Activated T-helper 9 cell treated with anti-CD3 and anti-CD28 coated beads, Interleukin-2, amount 50 U/mL, for 16 hours (primary cell): Measurements from ENCODE around the gene PAPPA.

Experiments
- DNase-seq: peaks from one replicate; pipeline ENCODE4 v3.0.0-alpha.2; 2020; ENCODE audit warnings: low read depth

The PAPPA gene, protein sequence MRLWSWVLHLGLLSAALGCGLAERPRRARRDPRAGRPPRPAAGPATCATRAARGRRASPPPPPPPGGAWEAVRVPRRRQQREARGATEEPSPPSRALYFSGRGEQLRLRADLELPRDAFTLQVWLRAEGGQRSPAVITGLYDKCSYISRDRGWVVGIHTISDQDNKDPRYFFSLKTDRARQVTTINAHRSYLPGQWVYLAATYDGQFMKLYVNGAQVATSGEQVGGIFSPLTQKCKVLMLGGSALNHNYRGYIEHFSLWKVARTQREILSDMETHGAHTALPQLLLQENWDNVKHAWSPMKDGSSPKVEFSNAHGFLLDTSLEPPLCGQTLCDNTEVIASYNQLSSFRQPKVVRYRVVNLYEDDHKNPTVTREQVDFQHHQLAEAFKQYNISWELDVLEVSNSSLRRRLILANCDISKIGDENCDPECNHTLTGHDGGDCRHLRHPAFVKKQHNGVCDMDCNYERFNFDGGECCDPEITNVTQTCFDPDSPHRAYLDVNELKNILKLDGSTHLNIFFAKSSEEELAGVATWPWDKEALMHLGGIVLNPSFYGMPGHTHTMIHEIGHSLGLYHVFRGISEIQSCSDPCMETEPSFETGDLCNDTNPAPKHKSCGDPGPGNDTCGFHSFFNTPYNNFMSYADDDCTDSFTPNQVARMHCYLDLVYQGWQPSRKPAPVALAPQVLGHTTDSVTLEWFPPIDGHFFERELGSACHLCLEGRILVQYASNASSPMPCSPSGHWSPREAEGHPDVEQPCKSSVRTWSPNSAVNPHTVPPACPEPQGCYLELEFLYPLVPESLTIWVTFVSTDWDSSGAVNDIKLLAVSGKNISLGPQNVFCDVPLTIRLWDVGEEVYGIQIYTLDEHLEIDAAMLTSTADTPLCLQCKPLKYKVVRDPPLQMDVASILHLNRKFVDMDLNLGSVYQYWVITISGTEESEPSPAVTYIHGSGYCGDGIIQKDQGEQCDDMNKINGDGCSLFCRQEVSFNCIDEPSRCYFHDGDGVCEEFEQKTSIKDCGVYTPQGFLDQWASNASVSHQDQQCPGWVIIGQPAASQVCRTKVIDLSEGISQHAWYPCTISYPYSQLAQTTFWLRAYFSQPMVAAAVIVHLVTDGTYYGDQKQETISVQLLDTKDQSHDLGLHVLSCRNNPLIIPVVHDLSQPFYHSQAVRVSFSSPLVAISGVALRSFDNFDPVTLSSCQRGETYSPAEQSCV (N-terminal part only)

DNA sequence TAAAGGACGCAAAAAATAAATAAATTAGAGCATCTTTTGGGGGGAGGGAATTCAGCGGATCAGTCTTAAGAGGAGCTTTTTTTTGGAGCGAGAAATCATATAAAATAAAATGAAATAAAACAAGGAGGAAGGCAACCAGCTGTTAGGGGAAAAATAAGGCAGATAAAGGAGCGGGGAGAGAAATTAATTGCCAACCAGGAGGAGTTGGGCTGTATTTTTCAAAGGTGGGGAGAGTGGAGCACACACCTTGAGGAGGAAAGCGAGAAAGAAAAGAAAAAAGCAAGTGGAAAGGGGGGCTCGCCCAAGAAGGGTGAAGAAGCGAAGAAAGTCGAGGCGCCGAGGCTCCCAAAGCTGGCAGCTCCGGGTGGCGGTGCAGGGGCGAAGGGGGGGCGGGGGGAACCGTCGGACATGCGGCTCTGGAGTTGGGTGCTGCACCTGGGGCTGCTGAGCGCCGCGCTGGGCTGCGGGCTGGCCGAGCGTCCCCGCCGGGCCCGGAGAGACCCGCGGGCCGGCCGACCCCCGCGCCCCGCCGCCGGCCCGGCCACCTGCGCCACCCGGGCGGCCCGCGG is at the start of gene PAPPA:
Gene PAPPA (plus strand): TSS at position 27 of the 569 bp plus-strand sequence. CDS start 382 bp downstream, at position 409.
- no peak for DNase-seq

DNA sequence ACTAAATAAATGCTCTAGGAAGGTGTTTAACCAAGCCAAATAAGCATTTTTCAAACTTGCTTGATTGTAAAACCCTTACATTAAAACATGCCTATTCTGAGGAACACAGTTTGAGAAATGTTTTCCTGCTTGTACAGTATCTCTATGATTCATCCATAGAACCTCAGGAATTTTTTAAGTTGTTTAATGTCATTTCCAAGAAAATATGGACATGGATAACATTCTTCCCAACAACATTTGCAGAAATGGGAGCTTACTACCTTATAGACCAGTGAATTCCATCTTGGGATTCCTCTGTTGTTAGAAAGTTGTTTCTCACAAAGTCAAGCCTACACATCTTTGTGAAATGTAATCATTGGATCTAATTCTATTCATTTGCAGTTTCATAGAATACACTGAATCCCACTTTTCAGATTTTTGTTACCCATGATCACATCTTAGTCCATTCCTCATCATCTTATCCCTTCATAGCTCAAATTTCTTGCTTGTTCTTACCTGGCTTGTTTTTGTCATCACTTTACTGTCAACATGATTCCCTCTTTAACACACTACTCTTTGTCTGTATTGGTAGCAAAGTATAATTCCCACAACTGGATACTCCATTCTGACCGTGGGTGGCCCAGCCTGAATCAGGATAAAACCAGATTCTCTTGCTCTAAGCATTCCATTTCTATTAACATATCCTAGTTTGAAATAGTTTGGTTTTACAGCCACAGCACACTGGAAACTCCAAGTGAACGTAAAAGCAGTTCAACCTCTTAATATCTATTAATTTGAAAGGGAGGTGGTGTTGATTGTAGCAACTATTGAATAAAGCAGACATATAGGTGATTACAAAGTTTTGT is 49.4 kb upstream of the PAPPA start:
- DNase-seq = no peak

DNA sequence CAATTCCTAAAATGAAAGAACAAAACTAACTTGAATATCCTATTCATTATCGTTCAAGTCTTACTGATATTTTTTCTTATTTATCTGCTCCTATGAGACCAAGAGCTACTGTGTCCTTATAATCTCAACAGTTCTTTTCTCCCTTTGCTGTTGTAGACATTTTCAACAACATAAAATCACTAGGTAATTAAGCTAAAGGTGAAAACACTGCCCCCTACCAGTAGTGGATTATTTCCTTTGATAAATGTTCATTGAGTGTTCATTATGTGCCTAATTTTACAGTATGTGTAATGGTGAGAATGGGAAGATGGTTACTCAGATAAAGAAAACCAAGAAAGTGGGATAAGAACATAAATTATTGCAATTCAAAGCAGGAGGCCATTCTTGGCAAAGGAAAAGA is 41.4 kb upstream of the PAPPA start:
- no peak for DNase-seq

- DNase-seq = no peak
Observed at GRCh38 chr9:116115761-116116353, 37.7 kb upstream of the PAPPA start.

DNA sequence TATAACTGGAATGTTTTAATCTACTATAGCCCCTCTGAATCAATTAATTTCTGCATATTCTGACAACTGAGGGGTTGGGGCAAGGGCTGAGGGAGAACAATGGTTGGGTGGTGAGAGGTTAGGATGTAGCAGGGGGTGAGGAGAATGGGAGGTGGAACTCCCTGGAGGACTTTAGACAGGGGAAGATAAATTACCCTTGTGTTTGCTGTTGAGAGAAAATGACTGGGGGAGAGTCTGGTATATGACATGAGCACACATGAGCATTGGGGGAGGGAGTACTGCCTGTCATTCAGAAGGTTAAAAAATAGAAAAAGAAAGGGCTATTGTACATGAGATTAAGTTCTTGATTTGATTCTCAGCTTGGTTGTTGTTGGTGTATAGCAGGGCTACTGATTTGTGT is 37.2 kb upstream of the PAPPA start:
- no peak for DNase-seq

DNA sequence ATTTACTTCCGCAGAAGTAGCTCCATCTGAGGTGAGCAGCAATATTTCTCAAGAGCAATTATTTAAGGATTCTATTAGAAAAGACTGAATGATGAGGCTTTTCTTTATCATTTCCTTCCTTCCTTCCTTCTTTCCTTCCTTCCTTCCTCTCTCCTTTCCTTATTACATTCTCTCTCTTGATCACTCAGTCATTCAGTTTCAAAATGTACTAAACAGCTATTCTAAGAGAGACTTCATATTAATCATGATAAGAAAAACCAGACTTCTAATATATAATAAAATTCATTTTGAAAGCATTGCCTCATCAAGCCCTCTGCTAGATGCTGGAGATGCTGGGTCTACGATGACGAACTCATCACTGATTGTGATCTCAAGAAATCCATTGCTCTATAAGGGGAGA is 30.4 kb upstream of the PAPPA start:
- no peak for DNase-seq

DNA sequence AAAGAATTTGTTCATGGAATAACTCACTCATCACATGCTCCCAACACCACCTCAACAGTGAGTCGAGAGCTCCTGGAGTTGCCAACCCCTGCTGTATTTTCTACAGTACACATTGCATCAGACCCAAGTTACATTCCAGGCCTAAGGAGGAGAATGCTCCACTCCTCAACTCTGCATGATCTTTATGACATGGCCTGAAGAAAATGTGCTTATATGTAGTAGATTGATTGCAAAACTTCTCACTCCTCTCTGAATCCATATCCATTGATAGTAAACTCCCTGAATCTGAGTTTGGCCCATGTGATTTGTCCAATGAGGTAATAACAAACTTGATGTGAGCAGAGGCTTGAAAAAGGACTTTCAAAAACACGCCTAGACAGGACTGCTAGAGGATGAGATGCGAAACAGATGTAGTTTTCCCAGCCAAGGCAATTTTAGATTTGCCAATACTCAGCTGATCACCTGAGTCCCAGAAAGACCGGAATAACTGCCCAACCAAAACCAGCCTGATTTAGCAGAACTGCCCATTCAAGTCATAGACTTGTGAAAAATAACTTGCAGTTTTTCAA is 29.0 kb upstream of the PAPPA start:
- DNase-seq = no peak

GRCh38 chr9:116133163-116133562 is 20.4 kb upstream of the PAPPA start:
- no peak for DNase-seq

DNA sequence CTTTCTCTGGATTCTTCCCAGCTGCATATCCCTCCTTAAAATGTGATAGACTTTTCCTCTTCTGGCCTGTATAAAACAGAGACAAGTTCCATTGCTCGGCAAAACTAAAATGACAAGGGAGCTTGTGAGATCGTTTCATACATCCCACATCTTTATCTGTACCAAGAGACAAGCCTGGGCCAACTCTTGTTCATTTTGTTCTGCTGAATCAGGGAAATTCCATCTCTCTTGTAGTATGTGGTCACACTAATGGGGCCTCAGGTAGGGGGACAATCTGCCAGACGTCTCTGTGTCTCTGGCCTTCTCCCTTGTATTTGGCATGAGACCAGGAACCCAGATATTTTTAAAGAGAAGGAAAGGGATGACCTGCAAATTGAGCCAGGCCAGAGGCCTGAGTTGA is 18.6 kb upstream of the PAPPA start:
- DNase-seq = no peak

DNA sequence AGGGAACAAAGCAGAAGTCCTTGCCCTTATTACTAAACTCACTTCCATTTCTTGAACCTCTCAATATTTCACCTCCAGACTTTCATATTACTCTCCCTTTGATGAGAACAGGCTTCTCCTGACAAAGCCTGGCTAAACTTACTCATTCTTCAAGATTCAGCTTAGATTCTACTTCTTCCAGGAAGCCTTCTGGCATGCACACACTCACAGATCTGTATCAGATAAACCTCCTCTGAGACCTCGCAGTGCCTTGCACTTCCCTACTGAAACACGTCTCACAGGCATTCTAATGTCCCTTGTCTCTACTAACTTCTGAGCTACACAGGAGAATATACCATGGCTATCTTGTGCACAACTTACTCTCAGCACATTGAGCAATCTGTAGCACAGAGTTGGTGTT is 16.6 kb upstream of the PAPPA start:
- DNase-seq = no peak

DNA sequence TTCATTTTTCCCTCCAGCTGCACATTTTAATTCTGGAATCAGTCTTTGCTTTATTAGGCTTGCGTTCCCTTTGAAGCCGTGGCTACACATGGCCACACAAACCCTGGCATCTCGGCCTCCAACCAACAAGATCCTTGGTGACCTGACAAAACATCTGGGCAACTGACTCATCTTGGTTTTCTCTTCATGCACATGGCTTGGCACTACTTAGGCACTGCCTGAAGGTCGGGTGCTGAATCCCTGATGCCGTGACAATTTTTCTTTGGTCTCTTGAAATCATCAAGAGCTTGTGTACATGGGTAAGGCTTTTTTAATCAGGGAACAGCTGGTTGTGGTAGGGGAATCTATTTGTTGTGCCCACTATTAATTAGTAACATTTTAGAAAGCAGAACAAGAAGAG is 16.0 kb upstream of the PAPPA start:
- no peak for DNase-seq

- no peak for DNase-seq
Observed at GRCh38 chr9:116141864-116142561, 11.6 kb upstream of the PAPPA start.

GRCh38 chr9:116142706-116143492 is 10.7 kb upstream of the PAPPA start:
- DNase-seq = no peak

DNA sequence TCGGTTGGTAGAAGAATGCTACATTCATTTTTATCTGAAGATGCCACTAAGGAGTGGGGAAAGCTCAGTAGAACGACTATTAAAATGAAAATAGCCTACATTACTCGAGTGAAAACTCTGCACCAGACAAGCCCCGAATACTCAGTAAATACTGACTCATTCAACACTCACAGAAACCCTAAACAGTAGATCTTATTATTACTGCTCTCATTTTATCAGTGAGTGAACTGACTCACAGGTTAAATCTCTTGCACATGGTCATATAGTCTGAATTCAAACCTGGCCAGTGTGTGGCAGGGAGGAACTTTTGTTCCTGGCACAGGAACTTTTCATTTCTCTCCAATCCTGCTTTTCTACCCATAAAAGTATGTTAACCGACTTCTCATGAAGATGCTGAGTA is 9.6 kb upstream of the PAPPA start:
- DNase-seq = no peak

GRCh38 chr9:116144555-116144954 is 9.0 kb upstream of the PAPPA start:
- DNase-seq = no peak

DNA sequence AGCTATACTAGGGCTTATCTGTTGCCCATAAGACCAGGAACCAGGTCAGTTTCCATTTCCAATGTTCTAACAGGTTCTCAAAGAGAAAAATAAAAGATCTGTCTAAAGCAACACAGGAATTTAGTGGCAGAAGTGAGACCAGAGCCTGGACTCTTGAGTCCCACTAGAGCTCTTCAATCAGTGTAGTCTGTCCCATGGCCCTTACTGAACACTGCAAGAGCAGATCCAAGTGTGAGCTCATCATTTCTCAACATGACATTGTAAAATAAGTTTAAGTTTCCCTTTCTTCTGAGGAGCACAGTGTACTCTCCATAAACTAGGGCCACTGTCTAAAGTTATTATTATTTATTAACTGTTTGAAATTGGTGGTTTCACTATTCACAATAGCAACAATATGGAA is 8.6 kb upstream of the PAPPA start:
- DNase-seq = no peak

DNA sequence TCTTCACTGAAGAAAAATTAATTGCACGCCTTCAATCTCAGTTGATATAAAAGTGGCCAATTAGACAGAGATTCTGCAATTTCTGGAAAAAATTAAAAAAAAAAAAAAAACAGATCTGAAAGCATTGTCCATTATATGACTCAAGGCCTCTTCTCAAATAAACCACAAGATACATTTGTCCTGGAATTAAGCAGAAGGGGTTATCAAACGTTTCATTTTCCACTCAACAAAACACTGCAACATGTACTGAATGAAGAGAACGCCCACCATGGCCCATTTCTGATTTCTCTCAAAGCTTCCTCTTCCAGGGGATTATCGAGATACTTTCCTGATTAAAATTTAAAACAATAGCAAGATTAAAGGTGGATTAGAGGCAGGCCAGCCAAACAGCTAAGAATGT is 5.8 kb upstream of the PAPPA start:
- no peak for DNase-seq

DNA sequence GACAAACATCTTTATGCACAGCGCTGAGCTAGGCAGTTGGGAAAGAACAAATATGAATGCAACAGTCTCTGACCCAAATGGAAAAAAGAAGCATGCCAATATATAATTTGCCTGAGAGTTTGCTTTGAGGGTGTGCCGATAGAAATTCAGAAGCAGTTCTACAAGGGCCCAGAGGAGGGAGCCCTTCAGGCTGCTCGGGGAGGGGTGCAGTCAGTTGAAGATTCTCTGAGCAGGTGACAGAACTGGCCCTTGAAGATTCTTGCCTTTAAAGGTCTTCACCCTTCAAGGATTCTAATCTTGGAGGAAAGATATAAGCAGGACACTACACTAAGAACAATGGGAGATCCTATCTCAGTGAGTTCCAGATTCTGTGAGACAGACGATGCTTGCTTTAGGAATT is 3.7 kb upstream of the PAPPA start:
- DNase-seq = no peak

DNA sequence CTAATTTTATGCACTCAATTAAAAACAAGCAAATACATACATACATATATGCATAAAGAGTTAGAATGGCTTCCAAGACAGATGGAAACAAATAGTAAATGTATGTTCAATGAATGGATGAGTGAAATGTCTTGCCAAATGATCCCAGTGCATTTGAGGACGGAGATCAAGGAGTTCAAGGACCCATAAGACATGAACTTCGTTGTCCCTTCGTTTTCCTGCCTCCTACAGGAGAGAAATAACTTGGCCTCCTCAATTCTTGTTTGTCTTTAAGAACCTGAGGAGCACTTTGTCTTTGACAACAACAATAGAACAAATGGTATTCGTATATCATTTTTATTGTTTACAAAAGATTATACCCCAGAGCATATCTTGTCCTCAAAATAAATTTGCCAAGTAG is 2.4 kb upstream of the PAPPA start:
- DNase-seq = no peak
